ENCODE measurements around the gene TBCK. TPM values are rescaled to one million over a fixed set of nuclear protein-coding genes. Genes with fewer than 3 reads are reported as not detected.

Gene TBCK
- total and polyA plus RNA-seq, 2 experiments from 2014 or later, result 34.1 to 36.9 TPM

DNA sequence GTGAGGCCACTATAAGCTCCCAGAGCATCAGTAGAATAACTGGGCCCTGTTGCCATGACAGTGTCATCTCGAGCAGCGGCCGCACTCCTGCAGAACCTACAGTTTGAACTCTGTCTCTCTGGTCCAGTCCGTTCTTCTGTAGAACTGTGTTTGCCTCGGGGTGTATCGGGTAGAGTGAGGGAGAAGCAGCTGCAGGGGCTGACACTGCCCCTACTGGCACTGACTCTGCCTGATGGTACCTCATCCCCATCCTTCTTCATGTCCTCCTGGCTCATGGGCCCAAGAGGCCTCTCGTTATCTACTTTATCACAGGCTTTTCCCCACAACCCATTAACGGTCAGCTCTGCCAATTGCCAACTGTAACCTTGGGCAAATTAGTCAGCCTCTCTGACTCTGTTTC lies 324.3 kb downstream of the TBCK start:
- Histone ChIP-seq H3K4me1 (ENCODE audit: low read depth) (peaks cover 1% of the 10 kb centered on the region), H3K27me3 (no peaks in the 10 kb centered on the region), H3K4me3 (no peak overlapping the region), H3K9me3 (ENCODE audit: low read depth) (no peaks in the 10 kb centered on the region), H3K36me3 (no peaks in the 10 kb centered on the region), H3K27ac (no peak overlapping the region)
- DNase-seq (ENCODE audit: low read depth in 1 of 2, low spot score in 1 of 2), result no peak
- TF ChIP-seq, protein P1, sequence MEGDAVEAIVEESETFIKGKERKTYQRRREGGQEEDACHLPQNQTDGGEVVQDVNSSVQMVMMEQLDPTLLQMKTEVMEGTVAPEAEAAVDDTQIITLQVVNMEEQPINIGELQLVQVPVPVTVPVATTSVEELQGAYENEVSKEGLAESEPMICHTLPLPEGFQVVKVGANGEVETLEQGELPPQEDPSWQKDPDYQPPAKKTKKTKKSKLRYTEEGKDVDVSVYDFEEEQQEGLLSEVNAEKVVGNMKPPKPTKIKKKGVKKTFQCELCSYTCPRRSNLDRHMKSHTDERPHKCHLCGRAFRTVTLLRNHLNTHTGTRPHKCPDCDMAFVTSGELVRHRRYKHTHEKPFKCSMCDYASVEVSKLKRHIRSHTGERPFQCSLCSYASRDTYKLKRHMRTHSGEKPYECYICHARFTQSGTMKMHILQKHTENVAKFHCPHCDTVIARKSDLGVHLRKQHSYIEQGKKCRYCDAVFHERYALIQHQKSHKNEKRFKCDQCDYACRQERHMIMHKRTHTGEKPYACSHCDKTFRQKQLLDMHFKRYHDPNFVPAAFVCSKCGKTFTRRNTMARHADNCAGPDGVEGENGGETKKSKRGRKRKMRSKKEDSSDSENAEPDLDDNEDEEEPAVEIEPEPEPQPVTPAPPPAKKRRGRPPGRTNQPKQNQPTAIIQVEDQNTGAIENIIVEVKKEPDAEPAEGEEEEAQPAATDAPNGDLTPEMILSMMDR (IDR thresholded peaks at IDR 0.05; ENCODE audit: low read depth, low read length), result no peak

Other genes with a start within 250 kb of the TBCK start
- gene AIMP1, start 341 bp upstream of the TBCK start, total RNA-seq, result 14.5 and 19.7 TPM in 2 replicates
- gene AIMP1, start 341 bp upstream of the TBCK start, polyA plus RNA-seq, result 49.1 and 70.5 TPM in 2 replicates
- gene GIMD1, start 52.6 kb upstream of the TBCK start, total RNA-seq, result not detected in 2 replicates
- gene GIMD1, start 52.6 kb upstream of the TBCK start, polyA plus RNA-seq, result not detected in 2 replicates